HEK293T (cell line): ENCODE data around the gene AQP12B.

Experiments
- ARNT ChIP-seq: fragments of 450-650 bp; IDR thresholded peaks from 2 replicates; pipeline ENCODE4 v1.6.1; 2017; ENCODE audit warnings: mild to moderate bottlenecking
- BHLHE40 ChIP-seq: fragments of 450-650 bp; IDR thresholded peaks from 2 replicates; pipeline ENCODE4 v1.6.1; 2016; ENCODE audit warnings: mild to moderate bottlenecking, moderate library complexity, borderline replicate concordance
- ELF4 ChIP-seq: fragments of 450-650 bp; IDR thresholded peaks from 2 replicates; pipeline ENCODE4 v1.6.1; 2017; ENCODE audit warnings: antibody characterized with exemption
- FOXK2 ChIP-seq: fragments of 450-650 bp; IDR thresholded peaks from 2 replicates; pipeline ENCODE4 v1.6.1; 2016; ENCODE audit warnings: mild to moderate bottlenecking
- FOXM1 ChIP-seq: fragments of 450-650 bp; IDR thresholded peaks from 2 replicates; pipeline ENCODE4 v1.6.1; 2017; ENCODE audit warnings: mild to moderate bottlenecking, borderline replicate concordance
- L3MBTL2 ChIP-seq: fragments of 450-650 bp; conservative IDR thresholded peaks from 2 replicates; pipeline ENCODE4 v1.6.1; 2016; ENCODE audit warnings: mild to moderate bottlenecking
- NFRKB ChIP-seq: fragments of 450-650 bp; IDR thresholded peaks from 2 replicates; pipeline ENCODE4 v1.6.1; 2016; ENCODE audit warnings: mild to moderate bottlenecking, moderate library complexity
- PKNOX1 ChIP-seq: fragments of 450-650 bp; IDR thresholded peaks from 2 replicates; pipeline ENCODE4 v1.6.1; 2016
- SUZ12 ChIP-seq: fragments of 450-650 bp; IDR thresholded peaks from 2 replicates; pipeline ENCODE4 v1.6.1; 2016; ENCODE audit warnings: mild to moderate bottlenecking
- TARDBP ChIP-seq: fragments of 450-650 bp; IDR thresholded peaks from 2 replicates; pipeline ENCODE4 v1.6.1; 2016

GRCh38 chr2:240649331-240649730 lies 33.4 kb downstream of the AQP12B start:
- TF ChIP-seq L3MBTL2, result no peak
- no peak for TF ChIP-seq ELF4
- TF ChIP-seq BHLHE40, result no peak
- TF ChIP-seq PKNOX1, result no peak
- no peak for TF ChIP-seq NFRKB
- TF ChIP-seq SUZ12, result no peak
- TF ChIP-seq FOXK2, result no peak
- TF ChIP-seq TARDBP, result no peak
- TF ChIP-seq ARNT, result no peak
- no peak for TF ChIP-seq FOXM1
